ENCODE data around the gene VWA3B.
A peak's percentile ranks its signal among the peaks of the same experiment; 100 is the strongest.
"Not testable (repeated sequence)": the region's sequence is repeated elsewhere in the genome, so short reads cannot be mapped to it uniquely, and the experiment has no call there.

The VWA3B gene

GRCh38 chr2:98137196-98137595, 50.2 kb downstream of the VWA3B start:
- no peak for TF ChIP-seq ARNTL (CRISPR knock-in tag; IDR thresholded peaks at IDR 0.05; ENCODE audit: borderline replicate concordance, low read depth)
- no peak for TF ChIP-seq SNAI2 (CRISPR knock-in tag; IDR thresholded peaks at IDR 0.05)
- no peak for TF ChIP-seq BACH2 (CRISPR knock-in tag; IDR thresholded peaks at IDR 0.05; ENCODE audit: borderline replicate concordance)
- ATAC-seq, result no peak

GRCh38 chr2:98138978-98139377, 52.0 kb downstream of the VWA3B start:
- not testable (repeated sequence) for ATAC-seq

GRCh38 chr2:98140210-98140609, 53.2 kb downstream of the VWA3B start:
- no peak for ATAC-seq

GRCh38 chr2:98142106-98142791, 55.3 kb downstream of the VWA3B start:
- no peak for ATAC-seq
- TF ChIP-seq ZNF70 (CRISPR knock-in tag; IDR thresholded peaks at IDR 0.05), result 0 out of 2 replicates have a peak, but pooled peaks have one; percentile 44
- no peak for TF ChIP-seq ZC3H10 (CRISPR knock-in tag; IDR thresholded peaks at IDR 0.05)

More at GRCh38 chr2:98140210-98140609, 53.2 kb downstream of the VWA3B start:
- TF ChIP-seq RARB (CRISPR knock-in tag; IDR thresholded peaks at IDR 0.05), result no peak
- no peak for TF ChIP-seq CSRNP3 (CRISPR knock-in tag; IDR thresholded peaks at IDR 0.05)
- TF ChIP-seq OSR1 (CRISPR knock-in tag; IDR thresholded peaks at IDR 0.05), result no peak
- TF ChIP-seq PPARA (CRISPR knock-in tag; IDR thresholded peaks at IDR 0.05; ENCODE audit: borderline replicate concordance), result no peak
- no peak for TF ChIP-seq ESRRG (CRISPR knock-in tag; IDR thresholded peaks at IDR 0.05)

- no peak for TF ChIP-seq ESRRG (CRISPR knock-in tag; IDR thresholded peaks at IDR 0.05)
- TF ChIP-seq GLIS3 (CRISPR knock-in tag; IDR thresholded peaks at IDR 0.05), result no peak
- TF ChIP-seq TSHZ2 (CRISPR knock-in tag; IDR thresholded peaks at IDR 0.05), result no peak
- TF ChIP-seq ZNF8 (CRISPR knock-in tag; IDR thresholded peaks at IDR 0.05), result no peak
- ATAC-seq, result no peak
Measured at GRCh38 chr2:98145070-98145469, 58.1 kb downstream of the VWA3B start.

GRCh38 chr2:98147900-98148299, 60.9 kb downstream of the VWA3B start:
- ATAC-seq, result not testable (repeated sequence)

- ATAC-seq, result no peak
- no peak for TF ChIP-seq ZFP3 (CRISPR knock-in tag; IDR thresholded peaks at IDR 0.05)
- no peak for TF ChIP-seq TOX (CRISPR knock-in tag; IDR thresholded peaks at IDR 0.05; ENCODE audit: borderline replicate concordance)
- no peak for TF ChIP-seq CSRNP3 (CRISPR knock-in tag; IDR thresholded peaks at IDR 0.05)
- TF ChIP-seq ZNF8 (CRISPR knock-in tag; IDR thresholded peaks at IDR 0.05), result no peak
- TF ChIP-seq ZFP30 (CRISPR knock-in tag; IDR thresholded peaks at IDR 0.05), result no peak
Measured at GRCh38 chr2:98148595-98149332, 61.8 kb downstream of the VWA3B start.

All from SK-N-SH treated with all-trans-retinoic acid at 6 μM for 48 hours (cell line).